Nephron (organoid): ENCODE results near the gene OR6N2.

Experiments used
- H3K27ac Mint-ChIP-seq, 3 experiments: 2 replicates each; pipeline ENCODE4 v1.8.0; 2020; ENCODE audit warnings: mixed read lengths in 3 of 3, mild to moderate bottlenecking in 2 of 3, moderate library complexity in 1 of 3
- H3K27me3 Mint-ChIP-seq: 2 replicates; pipeline ENCODE4 v1.8.0; 2021; ENCODE audit warnings: low read depth, mild to moderate bottlenecking, moderate library complexity, mixed read lengths
- H3K36me3 Mint-ChIP-seq: 2 replicates; pipeline ENCODE4 v1.8.0; 2020; ENCODE audit warnings: low read depth, mixed read lengths
- H3K4me1 Mint-ChIP-seq: 2 replicates; pipeline ENCODE4 v1.8.0; 2020; ENCODE audit warnings: mixed read lengths
- H3K4me3 Mint-ChIP-seq, 3 experiments: 2 replicates each; pipeline ENCODE4 v1.8.0; 2020; ENCODE audit warnings: mild to moderate bottlenecking in 3 of 3, mixed read lengths in 3 of 3, moderate library complexity in 2 of 3
- H3K9me3 Mint-ChIP-seq: 2 replicates; pipeline ENCODE4 v1.8.0; 2020; ENCODE audit warnings: mixed read lengths
- TF ChIP-seq, protein P1 (sequence below), 3 experiments: fragments of 200-600 bp; sonication (generic); IDR thresholded peaks; one replicate each; pipeline ENCODE4 v1.5.0; 2021; ENCODE audit warnings: antibody characterized with exemption in 3 of 3; ENCODE audit not compliant: unreplicated experiment in 3 of 3

The OR6N2 gene

DNA sequence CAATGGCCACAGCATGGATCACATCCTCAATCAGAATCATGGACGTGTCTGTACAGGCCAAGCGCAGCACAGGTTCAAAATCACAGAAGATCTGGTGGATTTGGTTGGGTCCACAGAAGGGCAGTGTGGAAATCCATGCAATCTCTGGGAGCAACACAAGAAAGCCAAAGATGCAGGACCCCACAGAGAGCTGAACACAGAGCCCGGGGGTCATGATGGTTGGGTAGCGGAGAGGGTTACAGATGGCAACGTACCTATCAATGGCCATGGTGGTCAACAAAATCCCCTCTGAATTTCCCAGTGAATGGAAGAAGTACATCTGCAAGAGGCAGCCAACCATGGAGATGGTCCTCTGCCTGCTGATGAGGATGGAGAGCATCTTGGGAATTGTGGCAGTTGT, 56.6 kb downstream of the OR6N2 start:
- no peaks in the 10 kb centered on the region for H3K36me3 Mint-ChIP-seq
- H3K9me3 Mint-ChIP-seq = no peaks in the 10 kb centered on the region
- H3K27ac Mint-ChIP-seq = no peak overlapping the region
- no peaks in the 10 kb centered on the region for H3K4me1 Mint-ChIP-seq
- H3K27me3 Mint-ChIP-seq = peaks cover 5% of the 10 kb centered on the region
- no peak overlapping the region for H3K4me3 Mint-ChIP-seq
- TF ChIP-seq, protein P1, sequence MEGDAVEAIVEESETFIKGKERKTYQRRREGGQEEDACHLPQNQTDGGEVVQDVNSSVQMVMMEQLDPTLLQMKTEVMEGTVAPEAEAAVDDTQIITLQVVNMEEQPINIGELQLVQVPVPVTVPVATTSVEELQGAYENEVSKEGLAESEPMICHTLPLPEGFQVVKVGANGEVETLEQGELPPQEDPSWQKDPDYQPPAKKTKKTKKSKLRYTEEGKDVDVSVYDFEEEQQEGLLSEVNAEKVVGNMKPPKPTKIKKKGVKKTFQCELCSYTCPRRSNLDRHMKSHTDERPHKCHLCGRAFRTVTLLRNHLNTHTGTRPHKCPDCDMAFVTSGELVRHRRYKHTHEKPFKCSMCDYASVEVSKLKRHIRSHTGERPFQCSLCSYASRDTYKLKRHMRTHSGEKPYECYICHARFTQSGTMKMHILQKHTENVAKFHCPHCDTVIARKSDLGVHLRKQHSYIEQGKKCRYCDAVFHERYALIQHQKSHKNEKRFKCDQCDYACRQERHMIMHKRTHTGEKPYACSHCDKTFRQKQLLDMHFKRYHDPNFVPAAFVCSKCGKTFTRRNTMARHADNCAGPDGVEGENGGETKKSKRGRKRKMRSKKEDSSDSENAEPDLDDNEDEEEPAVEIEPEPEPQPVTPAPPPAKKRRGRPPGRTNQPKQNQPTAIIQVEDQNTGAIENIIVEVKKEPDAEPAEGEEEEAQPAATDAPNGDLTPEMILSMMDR (IDR thresholded peaks at IDR 0.05; ENCODE audit: unreplicated experiment in 3 of 3) = no peak
